Loucy (cell line): ENCODE data around the gene CAPN10.

Source experiments
- EZH2phosphoT487 ChIP-seq: fragments of 200-600 bp; IDR thresholded peaks from 2 replicates; pipeline ENCODE4 v1.6.1; 2018; ENCODE audit warnings: antibody characterized with exemption, mild to moderate bottlenecking, moderate library complexity, borderline replicate concordance
- TF ChIP-seq, protein P1 (sequence below): fragments of 200-600 bp; sonication (generic); conservative IDR thresholded peaks from 2 replicates; pipeline ENCODE4 v1.5.1; 2014; ENCODE audit warnings: mild to moderate bottlenecking, antibody characterized with exemption, low read length

DNA sequence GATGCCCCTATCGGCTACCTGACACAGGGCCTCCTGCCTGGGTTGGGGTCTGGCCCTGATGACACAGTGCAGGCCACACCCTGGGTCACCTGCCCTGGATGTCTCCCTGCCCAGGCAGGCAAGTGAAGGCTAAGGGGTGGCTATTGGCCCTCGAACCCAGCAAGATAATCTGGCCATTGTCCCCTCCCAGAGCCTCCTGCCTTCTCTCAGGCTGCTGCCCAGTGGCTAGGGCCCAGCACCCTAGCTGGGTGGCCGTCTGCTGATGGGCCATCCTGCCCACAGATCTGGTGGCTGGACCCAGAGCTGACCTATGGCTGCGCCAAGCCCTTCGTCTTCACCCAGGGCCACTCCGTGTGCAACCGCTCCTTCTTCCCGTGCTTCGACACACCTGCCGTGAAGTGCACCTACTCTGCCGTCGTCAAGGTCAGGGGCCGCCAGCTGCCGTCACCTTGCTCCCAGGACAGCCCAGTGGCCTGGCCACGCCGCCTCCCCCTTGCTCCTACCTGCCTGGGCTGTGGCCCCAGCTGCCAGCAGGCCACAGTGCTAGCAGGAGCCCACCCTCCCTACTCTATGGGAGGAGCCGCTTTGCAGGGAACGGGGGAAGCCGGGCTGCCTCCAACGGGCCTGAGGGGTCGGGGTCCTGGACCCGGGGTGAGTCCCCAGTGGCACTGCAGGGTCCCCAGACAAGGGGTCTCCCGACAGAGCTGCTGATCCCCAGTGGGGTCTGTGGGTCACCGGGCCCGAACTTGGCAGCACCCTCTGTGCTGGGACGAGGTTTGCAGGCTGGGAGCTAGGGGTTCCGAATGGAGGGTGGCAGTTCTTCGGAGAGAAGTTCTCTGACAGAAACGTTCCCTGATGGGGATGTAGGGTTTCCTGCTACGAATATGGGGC, 14.1 kb upstream of the CAPN10 start:
- TF ChIP-seq, protein P1, sequence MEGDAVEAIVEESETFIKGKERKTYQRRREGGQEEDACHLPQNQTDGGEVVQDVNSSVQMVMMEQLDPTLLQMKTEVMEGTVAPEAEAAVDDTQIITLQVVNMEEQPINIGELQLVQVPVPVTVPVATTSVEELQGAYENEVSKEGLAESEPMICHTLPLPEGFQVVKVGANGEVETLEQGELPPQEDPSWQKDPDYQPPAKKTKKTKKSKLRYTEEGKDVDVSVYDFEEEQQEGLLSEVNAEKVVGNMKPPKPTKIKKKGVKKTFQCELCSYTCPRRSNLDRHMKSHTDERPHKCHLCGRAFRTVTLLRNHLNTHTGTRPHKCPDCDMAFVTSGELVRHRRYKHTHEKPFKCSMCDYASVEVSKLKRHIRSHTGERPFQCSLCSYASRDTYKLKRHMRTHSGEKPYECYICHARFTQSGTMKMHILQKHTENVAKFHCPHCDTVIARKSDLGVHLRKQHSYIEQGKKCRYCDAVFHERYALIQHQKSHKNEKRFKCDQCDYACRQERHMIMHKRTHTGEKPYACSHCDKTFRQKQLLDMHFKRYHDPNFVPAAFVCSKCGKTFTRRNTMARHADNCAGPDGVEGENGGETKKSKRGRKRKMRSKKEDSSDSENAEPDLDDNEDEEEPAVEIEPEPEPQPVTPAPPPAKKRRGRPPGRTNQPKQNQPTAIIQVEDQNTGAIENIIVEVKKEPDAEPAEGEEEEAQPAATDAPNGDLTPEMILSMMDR, result no peak
- TF ChIP-seq EZH2phosphoT487, result no peak
